BJ (cell line): ENCODE data around the gene MS4A4A. TPM values are rescaled to one million over a fixed set of nuclear protein-coding genes. Genes with fewer than 3 reads are reported as not detected.
"Not testable (repeated sequence)": the region's sequence is repeated elsewhere in the genome, so short reads cannot be mapped to it uniquely, and the experiment has no call there.

Experiments used
- CTCF ChIA-PET: fragments of 350-600 bp; formaldehyde crosslinking; extraction: SDS; loops from one replicate; lab custom pipeline; 2021; ENCODE audit warnings: antibody characterized with exemption, inconsistent platforms; lab: Yijun Ruan, JAX
- POLR2A ChIA-PET: fragments of 300-600 bp; sonication (Branson Sonifier 250); formaldehyde crosslinking; extraction: SDS; loops from one replicate; lab custom pipeline; 2021; ENCODE audit warnings: antibody characterized with exemption; lab: Charles Lee
- DNase-seq: peaks from one replicate; pipeline ENCODE4 v3.0.0-alpha.2; 2011; ENCODE audit warnings: low read depth
- H3K27me3 ChIP-seq: 2 replicates; pipeline ENCODE4 v1.6.0; 2011; ENCODE audit warnings: low read length; ENCODE audit not compliant: control insufficient read depth, insufficient read depth
- H3K36me3 ChIP-seq: 2 replicates; pipeline ENCODE4 v1.5.1; 2011; ENCODE audit warnings: low read length; ENCODE audit not compliant: control insufficient read depth, insufficient read depth
- H3K4me3 ChIP-seq: 2 replicates; pipeline ENCODE4 v1.5.1; 2011; ENCODE audit warnings: low read depth, mild to moderate bottlenecking, control low read depth, low read length
- polyA plus RNA-seq: library from polyadenylated mRNA; depleted of rRNA; stranded (reverse); fragments of >200 nt; gene quantifications from 2 replicates; pipeline ENCODE4 v1.2.3, GENCODE V29; 2011
- TF ChIP-seq, protein P1 (sequence below): IDR thresholded peaks from 2 replicates; pipeline ENCODE4 v1.5.1; 2011; ENCODE audit warnings: low read depth, mild to moderate bottlenecking, control low read depth, inconsistent platforms, low read length, moderate library complexity; ENCODE audit not compliant: insufficient read depth

The MS4A4A gene
- polyA plus RNA-seq, 1 experiment, result not detected

DNA sequence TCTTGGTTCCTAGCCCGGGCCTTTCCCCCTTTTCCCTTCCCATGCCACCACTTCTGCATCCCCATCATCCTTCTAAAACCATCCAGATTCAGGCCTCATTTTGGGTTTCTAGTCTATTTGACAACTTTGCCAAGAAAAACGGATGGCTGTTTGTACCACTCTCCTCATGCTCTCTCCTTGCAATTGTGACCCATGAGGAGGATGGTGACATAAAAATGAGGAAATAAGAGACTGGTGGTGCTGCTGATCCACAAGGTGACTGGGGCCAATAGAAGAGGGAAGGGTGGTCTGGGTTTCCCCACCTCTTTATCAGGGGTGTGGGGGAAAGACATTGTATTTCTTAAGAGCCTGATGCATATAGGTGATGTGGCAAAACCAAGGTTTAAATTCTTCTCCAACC, 1.0 kb downstream of the MS4A4A start:
- no peak for DNase-seq
- no peaks in the 10 kb centered on the region for H3K36me3 ChIP-seq
- H3K27me3 ChIP-seq, result no peaks in the 10 kb centered on the region
- TF ChIP-seq, protein P1, sequence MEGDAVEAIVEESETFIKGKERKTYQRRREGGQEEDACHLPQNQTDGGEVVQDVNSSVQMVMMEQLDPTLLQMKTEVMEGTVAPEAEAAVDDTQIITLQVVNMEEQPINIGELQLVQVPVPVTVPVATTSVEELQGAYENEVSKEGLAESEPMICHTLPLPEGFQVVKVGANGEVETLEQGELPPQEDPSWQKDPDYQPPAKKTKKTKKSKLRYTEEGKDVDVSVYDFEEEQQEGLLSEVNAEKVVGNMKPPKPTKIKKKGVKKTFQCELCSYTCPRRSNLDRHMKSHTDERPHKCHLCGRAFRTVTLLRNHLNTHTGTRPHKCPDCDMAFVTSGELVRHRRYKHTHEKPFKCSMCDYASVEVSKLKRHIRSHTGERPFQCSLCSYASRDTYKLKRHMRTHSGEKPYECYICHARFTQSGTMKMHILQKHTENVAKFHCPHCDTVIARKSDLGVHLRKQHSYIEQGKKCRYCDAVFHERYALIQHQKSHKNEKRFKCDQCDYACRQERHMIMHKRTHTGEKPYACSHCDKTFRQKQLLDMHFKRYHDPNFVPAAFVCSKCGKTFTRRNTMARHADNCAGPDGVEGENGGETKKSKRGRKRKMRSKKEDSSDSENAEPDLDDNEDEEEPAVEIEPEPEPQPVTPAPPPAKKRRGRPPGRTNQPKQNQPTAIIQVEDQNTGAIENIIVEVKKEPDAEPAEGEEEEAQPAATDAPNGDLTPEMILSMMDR, result no peak
- CTCF ChIA-PET, result no interaction called here
- POLR2A ChIA-PET, result no interaction called here
- H3K4me3 ChIP-seq, result no peak overlapping the region

DNA sequence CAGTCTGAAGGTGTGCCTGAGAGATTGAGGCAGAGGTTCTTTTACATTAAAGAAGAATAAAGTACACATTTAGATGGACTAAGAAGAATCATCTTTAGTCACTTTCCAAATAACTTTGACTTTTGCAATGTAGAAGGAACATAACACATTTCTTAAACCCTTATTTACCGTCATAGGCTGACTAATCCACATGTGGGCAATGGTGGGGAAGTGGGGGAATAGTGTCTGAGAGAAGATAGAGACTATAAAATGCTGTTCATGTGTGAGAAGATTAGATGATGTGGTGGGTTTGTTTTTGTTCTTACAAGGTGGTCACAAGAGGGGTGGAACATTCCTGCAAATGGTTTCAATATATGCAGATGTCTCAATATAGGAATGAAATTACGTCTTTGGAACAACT, 1.8 kb downstream of the MS4A4A start:
- no peaks in the 10 kb centered on the region for H3K36me3 ChIP-seq
- POLR2A ChIA-PET, result no interaction called here
- H3K27me3 ChIP-seq, result no peaks in the 10 kb centered on the region
- CTCF ChIA-PET, result interaction anchor here (2.2 kb wide), 1 partner anchor 17 kb away, joined by 6 read pairs; no protein-coding TSS in a partner anchor
- DNase-seq, result no peak
- H3K4me3 ChIP-seq, result no peak overlapping the region
- TF ChIP-seq, protein P1, result no peak

DNA sequence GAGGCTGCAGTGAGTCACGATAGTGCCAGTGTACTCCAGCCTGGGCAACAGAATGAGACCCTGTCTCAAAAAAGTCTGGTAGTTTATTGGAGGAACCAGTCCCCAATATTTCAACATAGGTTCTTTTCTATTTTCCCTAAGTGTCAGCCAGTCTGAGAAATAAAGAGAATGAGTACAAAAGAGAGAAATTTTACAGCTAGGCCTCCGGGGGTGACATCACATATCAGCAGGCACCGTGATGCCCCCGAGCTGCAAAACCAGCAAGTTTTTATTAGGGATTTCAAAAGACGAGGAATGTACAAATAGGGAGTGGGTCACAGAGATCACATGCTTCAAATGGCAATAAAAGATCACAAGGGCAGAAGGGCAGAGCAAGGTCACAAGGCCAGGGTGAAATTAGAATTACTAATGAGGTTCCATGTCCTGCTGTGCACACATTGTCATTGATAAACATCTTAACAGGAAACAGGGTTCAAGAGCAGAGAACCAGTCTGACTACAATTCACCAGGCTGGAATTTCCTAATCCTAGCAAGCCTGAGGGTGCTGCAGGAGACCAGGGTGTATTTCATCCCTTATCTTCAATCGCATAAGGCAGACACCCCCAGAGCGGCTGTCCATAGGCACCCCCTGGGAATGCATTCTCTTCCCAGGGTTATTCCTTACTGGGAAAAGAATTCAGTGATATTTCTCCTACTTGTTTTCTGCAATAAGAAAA, 5.1 kb downstream of the MS4A4A start:
- H3K27me3 ChIP-seq, POLR2A ChIA-PET, CTCF ChIA-PET, DNase-seq, H3K4me3 ChIP-seq, H3K36me3 ChIP-seq: not testable (repeated sequence)

DNA sequence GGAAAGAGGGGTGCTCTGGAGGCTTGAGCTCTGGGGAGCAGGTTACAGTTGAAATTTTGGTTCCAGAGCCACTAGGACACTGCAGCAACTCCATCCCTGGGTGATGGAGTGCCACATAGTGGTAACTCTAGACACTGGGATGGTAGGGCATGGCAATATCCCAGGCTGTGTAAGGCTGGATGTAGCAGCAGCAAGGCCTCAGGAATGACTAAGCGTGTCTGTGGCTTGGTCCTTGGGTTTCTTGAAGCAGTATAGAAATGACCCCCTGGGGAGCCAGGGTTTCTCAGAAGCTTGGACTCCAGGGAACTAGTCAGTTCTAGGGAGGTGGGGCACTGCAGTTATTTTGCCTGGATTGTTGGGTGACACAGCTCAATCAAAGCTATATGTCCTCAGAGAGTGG, 8.1 kb downstream of the MS4A4A start:
- no peaks in the 10 kb centered on the region for H3K36me3 ChIP-seq
- POLR2A ChIA-PET, result no interaction called here
- H3K4me3 ChIP-seq, result no peak overlapping the region
- CTCF ChIA-PET, result no interaction called here
- no peaks in the 10 kb centered on the region for H3K27me3 ChIP-seq
- no peak for DNase-seq
- TF ChIP-seq, protein P1, result no peak

DNA sequence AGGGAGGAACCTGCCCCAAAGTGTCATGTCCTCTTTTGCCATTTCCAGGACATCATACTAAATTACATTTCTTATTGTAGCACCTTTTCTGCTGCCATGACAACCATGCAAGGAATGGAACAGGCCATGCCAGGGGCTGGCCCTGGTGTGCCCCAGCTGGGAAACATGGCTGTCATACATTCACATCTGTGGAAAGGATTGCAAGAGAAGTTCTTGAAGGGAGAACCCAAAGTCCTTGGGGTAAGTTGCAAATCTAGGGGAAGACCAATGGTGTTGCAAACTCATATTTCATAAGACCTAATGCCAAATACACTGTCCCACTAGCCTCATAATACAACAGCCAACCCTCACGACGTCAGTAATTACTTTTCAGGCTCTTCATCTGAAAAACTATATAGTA, 11.7 kb downstream of the MS4A4A start:
- no peak for DNase-seq

More for the DNA sequence above, 11.7 kb downstream of the MS4A4A start:
- ChIA-PET CTCF (no interaction called here), POLR2A (no interaction called here)
- Histone ChIP-seq H3K27me3 (no peaks in the 10 kb centered on the region), H3K36me3 (no peaks in the 10 kb centered on the region), H3K4me3 (no peak overlapping the region)
- TF ChIP-seq, protein P1, result no peak
